ENCODE data around the gene SRSF10. TPM values are rescaled to one million over a fixed set of nuclear protein-coding genes. Genes with fewer than 3 reads are reported as not detected.
A peak's percentile ranks its signal among the peaks of the same experiment; 100 is the strongest.

The SRSF10 gene
- polyA plus RNA-seq, 6 donors from 2014 or later = 105 to 167 (median 146) TPM

DNA sequence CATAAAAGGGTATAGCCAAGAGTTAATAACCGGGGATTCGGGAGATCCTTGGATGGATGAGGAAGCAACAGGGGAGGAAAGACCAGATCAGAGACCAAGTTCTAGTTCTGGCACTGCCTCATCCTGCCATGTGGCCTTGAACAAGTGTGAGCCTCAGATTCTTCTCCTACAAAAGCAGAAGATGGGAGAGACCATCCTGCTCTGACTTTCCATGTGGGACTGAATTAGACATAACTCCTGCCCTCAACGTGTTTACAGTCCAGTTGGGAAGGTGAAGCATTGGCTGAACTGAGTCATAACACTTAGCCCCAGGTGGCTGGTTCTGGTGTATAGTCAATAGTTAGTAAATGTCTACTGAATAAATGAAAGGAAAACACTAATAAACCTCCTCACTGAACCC, 54.8 kb downstream of the SRSF10 start:
- no peak for ATAC-seq (ENCODE audit: low read depth in 2 of 2)
- H3K4me1 Mint-ChIP-seq = peaks cover 4 to 22% (median 10%) of the 10 kb centered on the region in 3 donors

GRCh38 chr1:23924601-23925000, 55.5 kb downstream of the SRSF10 start:
- H3K4me1 Mint-ChIP-seq = peaks cover 9 to 22% (median 16%) of the 10 kb centered on the region in 3 donors
- no peaks in the 10 kb centered on the region for H3K36me3 Mint-ChIP-seq
- no peaks in the 10 kb centered on the region for H3K9me3 Mint-ChIP-seq
- no peak overlapping the region for H3K4me3 Mint-ChIP-seq
- no peaks in the 10 kb centered on the region for H3K27me3 Mint-ChIP-seq
- H3K27ac Mint-ChIP-seq = peak overlapping the region in 2 of 6 donors; percentile 3 to 39
- DNase-seq = no peak
- no peak for ATAC-seq (ENCODE audit: low read depth in 2 of 2)

More for the DNA sequence above, 54.8 kb downstream of the SRSF10 start:
- Mint-ChIP-seq H3K4me3 (no peak overlapping the region), H3K27me3 (no peaks in the 10 kb centered on the region), H3K27ac (peak overlapping the region in 2 of 6 donors; percentile 39 to 42), H3K9me3 (no peaks in the 10 kb centered on the region), H3K36me3 (no peaks in the 10 kb centered on the region)
- DNase-seq = no peak

DNA sequence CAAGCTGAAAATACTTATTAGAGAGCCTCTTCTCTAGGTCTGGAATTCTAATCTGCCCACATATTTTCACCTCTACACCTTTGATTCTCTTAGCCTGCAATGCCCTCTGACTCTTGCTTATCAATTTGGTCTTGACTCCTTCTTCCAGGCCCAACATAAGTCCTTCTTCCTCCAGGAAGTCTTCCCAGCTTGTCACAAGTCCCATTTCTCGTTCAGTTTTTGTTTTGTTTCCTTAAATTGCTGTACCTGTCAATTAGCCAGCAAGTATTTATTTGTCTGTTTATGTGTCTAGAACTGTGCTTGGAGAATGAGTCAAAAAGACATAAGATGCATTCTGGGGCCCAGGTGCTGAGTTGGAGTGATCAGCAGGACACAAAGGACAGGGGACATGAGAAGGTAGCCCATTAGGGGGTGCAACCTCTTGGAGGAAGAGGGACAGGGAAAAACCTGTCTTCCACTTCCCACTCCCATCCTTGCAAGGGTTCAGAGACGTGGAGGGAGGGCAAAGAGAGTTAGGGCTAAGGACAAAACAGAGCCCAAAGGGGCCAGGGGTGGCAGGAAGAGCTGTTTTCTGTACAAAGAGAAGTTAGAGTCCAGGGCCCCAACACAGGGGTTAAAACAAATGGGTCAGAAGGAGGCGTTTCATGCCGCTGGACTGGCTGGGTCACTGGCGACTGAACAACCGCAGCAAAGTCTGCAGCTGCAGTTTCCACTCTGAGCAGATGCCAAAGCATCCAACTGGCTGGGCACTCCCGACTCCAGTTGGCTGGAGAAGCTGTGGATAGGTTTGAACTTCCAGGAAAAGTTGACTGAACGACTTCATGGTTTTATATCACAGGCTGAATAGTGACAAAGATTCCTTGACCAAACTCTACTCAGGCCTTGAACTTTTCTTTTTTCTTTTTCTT, 56.3 kb downstream of the SRSF10 start:
- peak overlapping the region in 1 of 6 donors; percentile 76 for H3K27ac Mint-ChIP-seq
- no peak overlapping the region for H3K4me3 Mint-ChIP-seq
- DNase-seq (no peak), ATAC-seq (ENCODE audit: low read depth in 2 of 2) (no peak)
- no peaks in the 10 kb centered on the region for H3K27me3 Mint-ChIP-seq
- H3K36me3 Mint-ChIP-seq = no peaks in the 10 kb centered on the region
- H3K9me3 Mint-ChIP-seq = no peaks in the 10 kb centered on the region
- H3K4me1 Mint-ChIP-seq = peaks cover 9 to 19% (median 14%) of the 10 kb centered on the region in 3 donors

- no peak overlapping the region for H3K4me3 Mint-ChIP-seq
- H3K27ac Mint-ChIP-seq = no peak overlapping the region
- DNase-seq (no peak), ATAC-seq (ENCODE audit: low read depth in 2 of 2) (no peak)
- peaks cover 9 to 22% (median 9%) of the 10 kb centered on the region in 3 donors for H3K4me1 Mint-ChIP-seq
- H3K9me3 Mint-ChIP-seq = no peaks in the 10 kb centered on the region
- no peaks in the 10 kb centered on the region for H3K36me3 Mint-ChIP-seq
- no peaks in the 10 kb centered on the region for H3K27me3 Mint-ChIP-seq
Observed at GRCh38 chr1:23922321-23922943, 57.7 kb downstream of the SRSF10 start.

DNA sequence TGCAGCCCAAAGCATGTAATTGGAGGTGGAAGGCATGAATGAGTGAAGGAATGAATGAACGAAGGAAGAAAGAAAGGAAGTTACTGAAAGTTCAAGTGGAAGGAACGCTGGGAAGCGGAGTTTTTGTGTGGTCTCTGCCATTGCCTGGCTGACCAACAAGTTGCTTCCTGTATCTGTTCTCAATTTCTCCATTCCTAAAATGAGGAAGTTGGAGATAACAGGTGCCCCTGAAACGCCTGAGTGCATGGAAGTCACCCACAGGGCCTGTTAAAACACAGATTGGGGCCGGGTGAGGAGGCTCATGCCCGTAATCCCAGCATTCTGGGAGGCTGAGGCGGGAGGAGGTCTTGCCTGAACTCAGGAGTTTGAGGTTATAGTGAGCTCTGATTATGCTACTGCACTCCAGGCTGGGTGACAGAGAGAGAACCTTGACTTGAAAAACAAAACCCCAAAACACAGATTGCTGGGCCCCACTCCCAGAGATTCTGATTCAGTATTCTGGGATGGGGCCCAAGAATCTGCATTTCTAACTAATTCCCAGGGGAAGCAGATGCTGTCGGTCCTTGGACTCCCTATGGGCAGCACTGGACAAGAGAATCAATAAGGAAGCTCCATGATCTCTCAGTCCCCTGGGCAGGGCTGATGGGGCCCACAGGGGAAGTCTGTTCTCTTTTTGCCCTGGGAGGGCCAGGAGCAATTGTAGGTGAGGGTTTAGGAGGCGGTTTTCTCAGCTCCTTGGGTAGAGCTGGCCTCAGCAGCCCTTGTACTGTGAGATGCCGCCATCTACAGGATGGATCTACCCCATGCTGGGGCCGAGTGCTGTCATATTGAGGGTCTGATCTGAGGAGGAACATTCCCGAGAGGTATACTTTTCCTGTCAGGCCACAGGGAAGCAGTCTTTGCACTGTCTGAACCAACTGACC, 63.7 kb downstream of the SRSF10 start:
- Mint-ChIP-seq H3K9me3 (no peaks in the 10 kb centered on the region), H3K27me3 (no peaks in the 10 kb centered on the region), H3K27ac (peak overlapping the region; percentile 70 to 97 (median 94)), H3K4me1 (peaks cover 48 to 71% (median 60%) of the 10 kb centered on the region in 3 donors), H3K36me3 (peaks cover 5 to 11% of the 10 kb centered on the region in 2 donors), H3K4me3 (peak overlapping the region; percentile 8 to 88 (median 70))
- ATAC-seq (ENCODE audit: low read depth in 2 of 2) = peak; percentile 60 to 68
- peak; percentile 76 for DNase-seq

DNA sequence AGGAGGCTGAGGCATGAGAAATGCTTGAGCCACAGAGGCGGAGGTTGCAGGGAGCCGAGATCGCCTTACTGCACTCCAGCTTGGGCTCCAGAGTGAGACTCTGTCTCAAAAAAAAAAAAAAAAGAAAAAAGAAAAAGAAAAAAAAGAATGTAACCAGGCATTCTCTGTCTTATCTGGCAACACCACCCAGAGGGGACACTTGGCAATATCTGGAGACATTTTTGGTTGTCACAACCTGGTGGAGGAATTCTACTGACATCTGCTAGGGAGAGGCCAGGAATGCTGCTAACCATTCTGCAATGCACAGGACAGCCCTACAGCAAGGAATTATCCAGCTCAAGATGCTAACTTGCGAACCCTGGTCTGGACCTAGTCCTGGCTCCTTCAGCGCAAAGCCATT, 64.7 kb downstream of the SRSF10 start:
- peak overlapping the region in 5 of 6 donors; percentile 61 to 97 (median 94) for H3K27ac Mint-ChIP-seq
- H3K9me3 Mint-ChIP-seq = no peaks in the 10 kb centered on the region
- DNase-seq (no peak), ATAC-seq (ENCODE audit: low read depth in 2 of 2) (no peak)
- H3K4me1 Mint-ChIP-seq = peaks cover 54 to 77% (median 70%) of the 10 kb centered on the region in 3 donors
- H3K4me3 Mint-ChIP-seq = peak overlapping the region in 4 of 8 donors; percentile 42 to 69 (median 64)
- H3K36me3 Mint-ChIP-seq = peaks cover 10 to 17% of the 10 kb centered on the region in 2 donors
- H3K27me3 Mint-ChIP-seq = no peaks in the 10 kb centered on the region

DNA sequence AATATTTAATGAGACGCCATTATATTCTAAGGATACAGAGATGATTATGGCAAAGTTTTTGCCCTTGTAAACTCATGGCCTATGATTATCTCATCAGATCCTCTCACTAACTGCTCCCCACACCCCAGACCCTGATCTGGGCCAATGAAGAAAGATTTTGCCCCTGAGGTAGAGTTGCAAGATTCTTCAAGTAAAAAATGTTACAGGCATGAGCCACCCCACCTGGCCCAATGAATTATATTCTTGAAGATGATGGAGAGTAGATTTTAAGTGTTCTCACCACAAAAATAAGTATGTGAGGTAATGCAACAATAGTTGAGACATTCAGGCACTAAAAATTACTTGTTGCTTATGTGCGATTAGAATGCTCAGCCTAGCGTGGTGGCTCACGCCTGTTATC, 65.2 kb downstream of the SRSF10 start:
- Mint-ChIP-seq H3K9me3 (no peaks in the 10 kb centered on the region), H3K4me1 (peaks cover 56 to 77% (median 73%) of the 10 kb centered on the region in 3 donors)

More for the DNA sequence above, 65.2 kb downstream of the SRSF10 start:
- peak overlapping the region; percentile 49 to 96 (median 93) for H3K27ac Mint-ChIP-seq
- peaks cover 15 to 17% of the 10 kb centered on the region in 2 donors for H3K36me3 Mint-ChIP-seq
- DNase-seq (no peak), ATAC-seq (ENCODE audit: low read depth in 2 of 2) (no peak)
- no peaks in the 10 kb centered on the region for H3K27me3 Mint-ChIP-seq
- H3K4me3 Mint-ChIP-seq = peak overlapping the region in 6 of 8 donors; percentile 9 to 66 (median 52)

Other genes starting within 250 kb of the SRSF10 start
- gene ELOA, start 236.9 kb downstream of the SRSF10 start, polyA plus RNA-seq (ENCODE audit: low read depth in 6 of 6) = 10 to 100 TPM; 15.5 to 74.6 (median 46.1) TPM
- 100 to 1,000 TPM in 2 of 6 donors, 10 to 100 TPM in 4; 64.4 to 110 (median 89.0) TPM for gene PITHD1, start 201.9 kb downstream of the SRSF10 start, polyA plus RNA-seq (ENCODE audit: low read depth in 6 of 6)
- gene LYPLA2, start 189.2 kb downstream of the SRSF10 start, polyA plus RNA-seq (ENCODE audit: low read depth in 6 of 6) = 10 to 100 TPM; 45.3 to 77.4 (median 67.3) TPM
- gene GALE, start 179.6 kb downstream of the SRSF10 start, polyA plus RNA-seq (ENCODE audit: low read depth in 6 of 6) = 1 to 10 TPM in 5 of 6 donors, not detected in 1; 3.8 to 7.9 (median 4.3) TPM
- gene HMGCL, start 154.9 kb downstream of the SRSF10 start, polyA plus RNA-seq (ENCODE audit: low read depth in 6 of 6) = 10 to 100 TPM; 16.0 to 42.2 (median 27.7) TPM
- gene FUCA1, start 112.0 kb downstream of the SRSF10 start, polyA plus RNA-seq (ENCODE audit: low read depth in 6 of 6) = 1 to 10 TPM; 3.2 to 9.6 (median 7.2) TPM
- 10 to 100 TPM; 28.7 to 66.0 (median 47.1) TPM for gene CNR2, start 67.0 kb downstream of the SRSF10 start, polyA plus RNA-seq (ENCODE audit: low read depth in 6 of 6)
- 100 to 1,000 TPM; 152 to 189 (median 174) TPM for gene PNRC2, start 20.5 kb downstream of the SRSF10 start, polyA plus RNA-seq (ENCODE audit: low read depth in 6 of 6)
- not detected for gene MYOM3, start 131.8 kb upstream of the SRSF10 start, polyA plus RNA-seq (ENCODE audit: low read depth in 6 of 6)
- gene IL22RA1, start 162.8 kb upstream of the SRSF10 start, polyA plus RNA-seq (ENCODE audit: low read depth in 6 of 6) = not detected
- gene IFNLR1, start 207.0 kb upstream of the SRSF10 start, polyA plus RNA-seq (ENCODE audit: low read depth in 6 of 6) = 10 to 100 TPM in 5 of 6 donors, 1 to 10 TPM in 1; 7.4 to 17.2 (median 12.7) TPM